Endodermal cell (in vitro differentiated cells): ENCODE results near the gene UQCRQ. TPM values are rescaled to one million over a fixed set of nuclear protein-coding genes. Genes with fewer than 3 reads are reported as not detected.
A peak's percentile ranks its signal among the peaks of the same experiment; 100 is the strongest.

Source experiments
- DNase-seq: peaks from one replicate; pipeline ENCODE4 v3.0.0-alpha.2; 2017
- H3K27ac ChIP-seq: 2 replicates; pipeline ENCODE4 v1.5.1; 2013; ENCODE audit warnings: mild to moderate bottlenecking, low read depth, low read length, moderate library complexity
- H3K27me3 ChIP-seq: 2 replicates; pipeline ENCODE4 v1.6.1; 2013; ENCODE audit warnings: mild to moderate bottlenecking, low read length, moderate library complexity; ENCODE audit not compliant: insufficient read depth, control insufficient read depth, poor library complexity, severe bottlenecking
- H3K36me3 ChIP-seq: 2 replicates; pipeline ENCODE4 v1.7.0; 2013; ENCODE audit warnings: mild to moderate bottlenecking, low read length, moderate library complexity; ENCODE audit not compliant: control insufficient read depth, insufficient read depth
- H3K4me1 ChIP-seq: one replicate; pipeline ENCODE4 v1.7.0; 2013; ENCODE audit warnings: low read length; ENCODE audit not compliant: control insufficient read depth, insufficient read depth
- H3K4me3 ChIP-seq: 2 replicates; pipeline ENCODE4 v1.5.1; 2013; ENCODE audit warnings: mild to moderate bottlenecking, low read length, moderate library complexity
- H3K9ac ChIP-seq: 2 replicates; pipeline ENCODE4 v1.6.1; 2013; ENCODE audit warnings: mild to moderate bottlenecking, low read length, moderate library complexity; ENCODE audit not compliant: poor library complexity, severe bottlenecking; ENCODE audit errors: extremely low read depth
- H3K9me3 ChIP-seq: 2 replicates; pipeline ENCODE4 v1.6.1; 2013; ENCODE audit warnings: mild to moderate bottlenecking, low read length, moderate library complexity; ENCODE audit not compliant: control insufficient read depth
- H3K27ac Mint-ChIP-seq: 2 replicates; pipeline ENCODE4 v1.8.0; 2020; ENCODE audit warnings: mixed read lengths
- H3K27me3 Mint-ChIP-seq: 2 replicates; pipeline ENCODE4 v1.8.0; 2021; ENCODE audit warnings: mild to moderate bottlenecking, mixed read lengths; ENCODE audit not compliant: insufficient read depth
- H3K36me3 Mint-ChIP-seq: 2 replicates; pipeline ENCODE4 v1.8.0; 2020; ENCODE audit warnings: low read depth, mixed read lengths
- H3K4me1 Mint-ChIP-seq: 2 replicates; pipeline ENCODE4 v1.8.0; 2020; ENCODE audit warnings: mixed read lengths
- H3K4me3 Mint-ChIP-seq: 2 replicates; pipeline ENCODE4 v1.8.0; 2020; ENCODE audit warnings: mild to moderate bottlenecking, moderate library complexity, mixed read lengths
- H3K9me3 Mint-ChIP-seq: 2 replicates; pipeline ENCODE4 v1.8.0; 2020; ENCODE audit warnings: mild to moderate bottlenecking, mixed read lengths
- WGBS, 2 experiments: methylation state at CpG; one replicate each; pipeline versions ENCODE4 v1.1.5 to v1.1.7; 2013; ENCODE audit warnings: missing lambda C conversion rate in 2 of 2, mixed read lengths in 1 of 2; ENCODE audit not compliant: insufficient coverage in 1 of 2, insufficient read length in 1 of 2; 5-methylcytosine and 5-hydroxymethylcytosine counted together
- total RNA-seq, 2 donors: library from RNA; stranded (reverse); fragmentation: NEBNext Ultra II Directional in 1 of 2; extraction: Animal tissue kit (Norgen Biotek cat#: 25700) in 1 of 2; gene quantifications; 2 replicates in 1 of 2; 3 replicates in 1 of 2; pipeline ENCODE4 v1.2.1, GENCODE V29; 2021
- TF ChIP-seq, protein P1 (sequence below): fragments of 200-600 bp; sonication (generic); conservative IDR thresholded peaks from 2 replicates; pipeline ENCODE4 v1.5.0; 2021; ENCODE audit warnings: antibody characterized with exemption, mild to moderate bottlenecking

UQCRQ gene
- total RNA-seq, 2 donors from 2014 or later = 261 to 286 TPM

DNA sequence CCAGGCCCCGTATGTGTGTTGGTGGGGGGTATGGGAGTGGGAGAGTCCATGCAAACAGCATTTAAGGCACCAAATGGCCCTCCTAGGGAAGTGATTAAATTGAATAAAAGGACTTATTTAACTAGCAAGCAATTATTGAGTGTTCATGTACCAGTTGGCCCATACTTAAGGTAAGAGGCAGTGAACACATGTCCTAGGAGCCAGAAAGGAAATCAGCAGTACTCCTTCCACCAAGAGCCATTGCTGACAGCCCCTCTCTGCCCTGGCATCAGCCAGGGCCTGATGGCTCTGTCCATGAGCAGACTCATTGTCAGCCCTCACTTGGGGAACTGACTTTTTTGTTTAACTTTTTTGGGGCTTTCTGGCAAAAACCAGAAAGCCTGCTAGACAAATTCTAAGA lies 25.5 kb upstream of the UQCRQ start:
- H3K27me3 ChIP-seq = no peaks in the 10 kb centered on the region
- TF ChIP-seq, protein P1, sequence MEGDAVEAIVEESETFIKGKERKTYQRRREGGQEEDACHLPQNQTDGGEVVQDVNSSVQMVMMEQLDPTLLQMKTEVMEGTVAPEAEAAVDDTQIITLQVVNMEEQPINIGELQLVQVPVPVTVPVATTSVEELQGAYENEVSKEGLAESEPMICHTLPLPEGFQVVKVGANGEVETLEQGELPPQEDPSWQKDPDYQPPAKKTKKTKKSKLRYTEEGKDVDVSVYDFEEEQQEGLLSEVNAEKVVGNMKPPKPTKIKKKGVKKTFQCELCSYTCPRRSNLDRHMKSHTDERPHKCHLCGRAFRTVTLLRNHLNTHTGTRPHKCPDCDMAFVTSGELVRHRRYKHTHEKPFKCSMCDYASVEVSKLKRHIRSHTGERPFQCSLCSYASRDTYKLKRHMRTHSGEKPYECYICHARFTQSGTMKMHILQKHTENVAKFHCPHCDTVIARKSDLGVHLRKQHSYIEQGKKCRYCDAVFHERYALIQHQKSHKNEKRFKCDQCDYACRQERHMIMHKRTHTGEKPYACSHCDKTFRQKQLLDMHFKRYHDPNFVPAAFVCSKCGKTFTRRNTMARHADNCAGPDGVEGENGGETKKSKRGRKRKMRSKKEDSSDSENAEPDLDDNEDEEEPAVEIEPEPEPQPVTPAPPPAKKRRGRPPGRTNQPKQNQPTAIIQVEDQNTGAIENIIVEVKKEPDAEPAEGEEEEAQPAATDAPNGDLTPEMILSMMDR = no peak
- no peaks in the 10 kb centered on the region for H3K9me3 ChIP-seq
- H3K4me1 ChIP-seq = no peaks in the 10 kb centered on the region
- no peak overlapping the region for H3K9ac ChIP-seq
- no peak overlapping the region for H3K4me3 ChIP-seq
- no peaks in the 10 kb centered on the region for H3K27me3 Mint-ChIP-seq
- H3K4me1 Mint-ChIP-seq = peaks cover 8% of the 10 kb centered on the region
- H3K4me3 Mint-ChIP-seq = no peak overlapping the region
- no peak overlapping the region for H3K27ac ChIP-seq
- H3K36me3 ChIP-seq = no peaks in the 10 kb centered on the region
- no peak overlapping the region for H3K27ac Mint-ChIP-seq
- WGBS, 2 experiments = 83 to 96% methylated on average over 1 of the region's 1 CpG
- no peaks in the 10 kb centered on the region for H3K36me3 Mint-ChIP-seq
- DNase-seq = peak; percentile 25
- H3K9me3 Mint-ChIP-seq = no peaks in the 10 kb centered on the region

DNA sequence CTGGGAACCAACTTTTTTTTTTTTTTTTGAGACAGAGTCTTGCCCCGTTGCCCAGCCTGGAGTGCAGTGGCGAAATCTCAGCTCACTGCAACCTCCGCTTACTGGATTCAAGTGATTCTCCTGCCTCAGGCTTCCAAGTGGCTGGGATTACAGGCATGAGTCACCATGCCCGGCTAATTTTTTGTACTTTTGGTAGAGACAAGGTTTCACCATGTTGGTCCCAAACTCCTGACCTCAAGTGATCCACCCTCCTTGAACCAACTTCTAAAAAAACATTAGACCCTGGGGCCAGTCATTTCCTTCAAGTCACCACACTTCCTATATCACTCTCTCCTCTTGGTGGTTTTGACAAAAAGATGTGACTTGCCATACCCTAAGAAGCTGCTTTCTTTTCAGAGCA lies 25.1 kb upstream of the UQCRQ start:
- H3K9ac ChIP-seq = no peak overlapping the region
- Mint-ChIP-seq H3K27me3 (no peaks in the 10 kb centered on the region), H3K4me1 (peaks cover 8% of the 10 kb centered on the region), H3K9me3 (no peaks in the 10 kb centered on the region), H3K4me3 (no peak overlapping the region), H3K27ac (no peak overlapping the region), H3K36me3 (no peaks in the 10 kb centered on the region)
- TF ChIP-seq, protein P1 = no peak
- H3K4me3 ChIP-seq = no peak overlapping the region
- H3K36me3 ChIP-seq = no peaks in the 10 kb centered on the region
- no peak for DNase-seq
- 90 to 93% methylated on average over 4 of the region's 4 CpGs for WGBS, 2 experiments
- no peaks in the 10 kb centered on the region for H3K9me3 ChIP-seq
- no peaks in the 10 kb centered on the region for H3K27me3 ChIP-seq
- H3K27ac ChIP-seq = no peak overlapping the region
- no peaks in the 10 kb centered on the region for H3K4me1 ChIP-seq

DNA sequence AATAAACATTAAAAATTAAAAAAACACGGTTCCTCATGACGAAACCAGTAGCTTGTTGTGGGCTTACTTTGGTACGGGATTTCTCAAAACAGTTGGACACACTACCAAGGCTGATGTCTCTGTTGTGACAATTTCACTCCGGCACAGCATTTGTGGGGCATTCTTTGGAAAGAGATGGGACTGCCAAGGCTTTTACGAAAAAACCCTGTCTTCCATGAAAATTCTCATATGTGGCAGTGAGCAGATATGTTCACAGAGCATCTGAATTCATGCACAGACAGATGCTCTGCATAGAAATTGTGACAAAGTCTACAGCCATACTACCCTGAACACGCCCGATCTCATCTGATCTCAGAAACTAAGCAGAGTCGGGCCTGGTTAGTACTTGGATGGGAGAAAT lies 18.2 kb upstream of the UQCRQ start:
- Mint-ChIP-seq H3K27me3 (no peaks in the 10 kb centered on the region), H3K27ac (no peak overlapping the region), H3K4me1 (no peaks in the 10 kb centered on the region), H3K4me3 (no peak overlapping the region), H3K36me3 (no peaks in the 10 kb centered on the region), H3K9me3 (no peaks in the 10 kb centered on the region)
- no peaks in the 10 kb centered on the region for H3K27me3 ChIP-seq
- H3K4me3 ChIP-seq = no peak overlapping the region
- whole genome bisulfite sequencing, 2 experiments = 92 to 96% methylated on average over 5 to 8 of the region's 8 CpGs
- TF ChIP-seq, protein P1 = no peak
- no peak overlapping the region for H3K27ac ChIP-seq
- no peaks in the 10 kb centered on the region for H3K36me3 ChIP-seq
- peak; percentile 12 for DNase-seq
- no peaks in the 10 kb centered on the region for H3K4me1 ChIP-seq
- H3K9ac ChIP-seq = no peak overlapping the region
- H3K9me3 ChIP-seq = no peaks in the 10 kb centered on the region
